Measurements from ENCODE around the gene PLEKHG1.

GRCh38 chr6:150613269-150613668 is 13.6 kb downstream of the PLEKHG1 start:
- TF ChIP-seq CTCF (IDR thresholded peaks at IDR 0.05; ENCODE audit: low read depth, low read length, missing input control), result no peak
- peak; percentile 30 to 68 for TF ChIP-seq RXRA (IDR thresholded peaks at IDR 0.05)
- TF ChIP-seq SP1 (IDR thresholded peaks at IDR 0.05), result peak; percentile 59
- TF ChIP-seq ZBTB33 (IDR thresholded peaks at IDR 0.05), result no peak
- no peak for TF ChIP-seq REST (IDR thresholded peaks at IDR 0.05)
- TF ChIP-seq RAD21 (IDR thresholded peaks at IDR 0.05), result peak; percentile 63 to 69
- TF ChIP-seq JUND (IDR thresholded peaks at IDR 0.05), result no peak
- TF ChIP-seq TAF1 (conservative IDR thresholded peaks at IDR 0.05), result no peak
- no peak for TF ChIP-seq GABPA (IDR thresholded peaks at IDR 0.05 in 1 of 2, conservative IDR thresholded peaks at IDR 0.05 in 1 of 2)
- TF ChIP-seq ATF3 (IDR thresholded peaks at IDR 0.05), result no peak

All from liver (tissue), 3 donors.